ENCODE results near the gene PHKG1.
"Not testable (repeated sequence)": the region's sequence is repeated elsewhere in the genome, so short reads cannot be mapped to it uniquely, and the experiment has no call there.

PHKG1 gene

DNA sequence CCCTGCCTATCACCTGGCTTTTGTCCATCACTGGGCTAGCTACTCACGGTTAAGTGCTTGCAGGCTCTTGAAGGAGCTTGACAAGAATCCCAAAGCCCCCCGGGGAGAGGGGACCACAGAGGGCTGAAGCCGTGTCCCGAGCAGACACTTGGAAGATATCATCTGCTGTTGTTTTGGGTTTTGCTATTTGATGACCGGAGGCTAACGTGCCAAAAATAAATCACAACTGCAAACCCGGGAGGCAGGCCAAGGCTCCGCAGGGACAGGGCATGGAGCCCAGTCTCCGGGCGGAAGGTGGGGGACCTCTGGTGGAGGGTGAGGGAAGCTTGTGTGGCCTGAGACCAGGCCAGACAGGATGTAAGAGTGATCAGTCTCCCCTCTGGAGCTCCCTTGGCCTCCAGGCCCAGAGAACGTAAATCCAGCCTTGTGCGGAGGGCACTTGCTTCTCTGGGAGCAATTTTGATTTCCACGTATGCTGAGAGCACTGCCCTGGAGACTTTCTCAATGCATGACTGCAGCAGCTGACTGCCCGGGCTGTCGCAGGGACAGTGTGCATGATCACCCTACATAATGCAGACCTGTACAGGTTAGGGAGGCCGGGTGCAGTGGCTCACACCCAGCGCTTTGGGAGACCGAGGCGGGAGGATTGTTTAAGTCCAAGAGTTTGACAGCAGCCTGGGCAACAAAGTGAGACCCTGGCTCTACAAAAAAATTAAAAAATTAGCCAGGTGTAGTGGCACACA, at the start of gene PHKG1:
PHKG1 (minus strand) TSS at position 164 of the 743 bp plus-strand sequence. CDS start 4,011 bp downstream, outside the sequence.
- no peak for DNase-seq

DNA sequence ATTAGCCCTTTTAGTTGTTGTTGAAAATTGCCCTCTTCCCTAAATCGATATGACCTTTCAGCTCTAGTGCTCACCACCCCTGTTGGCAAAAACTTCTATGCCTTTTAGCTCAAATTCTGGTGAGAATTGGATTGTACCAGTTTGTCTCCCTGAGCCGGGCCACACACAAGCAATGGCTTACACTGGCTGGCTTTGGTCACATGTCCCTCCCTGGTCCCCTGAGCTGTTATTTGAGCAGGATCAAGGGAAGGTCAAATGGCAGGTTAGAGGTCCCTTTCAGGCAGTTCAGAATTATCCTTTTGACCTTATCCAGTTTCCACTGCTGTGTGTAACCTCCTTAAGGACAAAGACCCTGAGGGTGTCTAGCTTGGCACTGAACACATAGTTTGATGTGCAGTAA, 38.3 kb upstream of the PHKG1 start:
- not testable (repeated sequence) for DNase-seq

DNA sequence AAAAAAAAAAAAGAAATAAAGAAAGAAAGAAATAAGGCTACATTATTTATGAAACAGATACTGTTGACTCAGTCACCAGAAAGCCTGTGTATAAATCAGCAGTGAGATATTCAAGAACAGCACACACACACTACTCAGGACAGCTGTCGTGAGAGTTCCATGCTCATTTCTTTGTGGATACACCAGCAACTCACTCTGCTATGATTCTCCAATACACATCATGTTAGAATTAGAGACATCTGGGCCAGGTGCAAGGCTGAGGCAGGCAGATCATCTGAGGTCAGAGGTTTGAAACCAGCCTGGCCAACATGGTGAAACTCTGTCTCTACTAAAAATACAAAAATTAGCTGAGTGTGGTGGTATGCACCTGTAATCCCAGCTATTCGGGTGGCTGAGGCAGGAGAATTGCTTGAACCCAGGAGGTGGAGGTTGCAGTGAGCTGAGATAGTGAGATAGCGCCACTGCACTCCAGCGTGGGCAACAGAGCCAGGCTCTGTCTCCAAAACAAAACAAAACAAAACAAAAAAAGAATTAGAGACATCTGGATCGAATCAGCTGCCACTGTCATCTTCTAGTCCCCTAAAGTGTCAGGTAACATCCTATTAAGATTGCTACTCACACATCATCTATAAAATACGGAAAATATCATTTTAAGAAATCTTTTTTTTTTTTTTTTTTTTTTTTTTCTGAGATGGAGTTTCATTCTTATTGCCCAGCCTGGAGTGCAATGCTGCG, 34.7 kb upstream of the PHKG1 start:
- DNase-seq, result no peak

DNA sequence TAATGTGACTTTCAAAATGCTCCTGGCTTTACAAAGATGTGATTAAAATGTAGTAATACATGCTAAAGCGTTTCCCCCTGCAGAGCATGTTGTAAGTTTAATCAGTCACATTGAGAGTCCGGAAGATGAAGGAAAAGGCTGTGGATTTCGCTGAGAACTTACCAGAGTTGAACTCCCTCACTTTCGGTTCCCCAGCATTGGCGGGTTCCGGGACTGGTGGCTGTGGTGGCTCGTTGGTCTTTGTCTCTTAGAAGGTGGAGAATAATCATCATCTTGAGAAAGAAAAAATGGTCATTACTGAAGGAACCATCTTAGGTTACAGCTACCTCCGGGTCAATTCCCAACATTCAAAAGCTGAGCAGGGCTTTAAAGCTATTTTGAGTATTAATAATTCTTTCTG, 33.1 kb upstream of the PHKG1 start:
- DNase-seq, result no peak

- DNase-seq, result no peak
Observed at GRCh38 chr7:56124981-56125380, 32.2 kb upstream of the PHKG1 start.

DNA sequence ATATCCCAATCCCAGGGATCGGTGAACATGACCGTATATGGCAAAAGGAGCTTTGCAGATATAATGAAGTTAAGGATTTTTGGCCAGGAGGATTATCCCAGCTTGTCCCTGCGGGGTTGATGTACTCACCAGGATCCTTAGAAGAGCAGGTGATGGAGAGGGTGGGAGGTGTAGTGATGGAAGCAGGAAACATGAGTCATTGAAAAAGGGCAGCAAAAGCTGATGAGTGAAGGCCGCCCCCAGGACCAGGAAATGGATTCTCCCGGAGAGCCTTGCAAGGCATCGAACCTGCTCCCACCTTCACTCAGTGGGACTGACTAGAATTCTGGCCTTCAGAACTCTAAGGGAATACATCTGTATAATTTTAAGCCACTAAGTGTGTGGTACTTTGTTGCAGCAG, 28.7 kb upstream of the PHKG1 start:
- no peak for DNase-seq

GRCh38 chr7:56115852-56116538, 23.2 kb upstream of the PHKG1 start, which contains the start of gene NUPR2:
TSS of gene NUPR2 (minus strand) at chr7:56116417. CDS start at chr7:56116314, 103 bp downstream.
- DNase-seq, result no peak

GRCh38 chr7:56112244-56112643, 19.5 kb upstream of the PHKG1 start:
- not testable (repeated sequence) for DNase-seq

DNA sequence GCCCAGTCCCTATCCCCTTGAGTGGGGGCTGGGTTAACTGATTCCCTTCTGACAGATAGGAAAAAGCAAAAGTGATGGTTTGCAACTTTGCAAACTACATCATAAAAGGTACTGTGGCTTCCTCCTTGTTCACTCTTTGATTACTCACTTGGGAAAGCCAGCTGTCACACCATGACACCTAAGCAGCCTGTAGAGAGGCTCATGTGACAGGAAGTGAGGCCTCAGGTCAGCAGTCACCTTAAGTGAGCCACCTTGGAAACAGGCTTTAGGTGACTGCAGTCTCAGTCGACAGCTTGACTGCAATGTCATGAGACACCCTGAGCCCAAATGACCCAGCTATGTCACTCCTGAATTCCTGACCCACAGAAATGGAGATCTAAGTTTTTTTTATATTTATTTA, 17.9 kb upstream of the PHKG1 start:
- DNase-seq, result no peak

GRCh38 chr7:56107954-56108258, 15.2 kb upstream of the PHKG1 start:
- DNase-seq, result no peak

GRCh38 chr7:56106108-56107073, 13.6 kb upstream of the PHKG1 start, which contains the start of gene CHCHD2:
TSS of gene CHCHD2 (minus strand) at chr7:56106476. CDS start at chr7:56106413, 63 bp downstream.
- DNase-seq, result peak; percentile 91

- no peak for DNase-seq
Observed at GRCh38 chr7:56105508-56105907, 12.8 kb upstream of the PHKG1 start.

DNA sequence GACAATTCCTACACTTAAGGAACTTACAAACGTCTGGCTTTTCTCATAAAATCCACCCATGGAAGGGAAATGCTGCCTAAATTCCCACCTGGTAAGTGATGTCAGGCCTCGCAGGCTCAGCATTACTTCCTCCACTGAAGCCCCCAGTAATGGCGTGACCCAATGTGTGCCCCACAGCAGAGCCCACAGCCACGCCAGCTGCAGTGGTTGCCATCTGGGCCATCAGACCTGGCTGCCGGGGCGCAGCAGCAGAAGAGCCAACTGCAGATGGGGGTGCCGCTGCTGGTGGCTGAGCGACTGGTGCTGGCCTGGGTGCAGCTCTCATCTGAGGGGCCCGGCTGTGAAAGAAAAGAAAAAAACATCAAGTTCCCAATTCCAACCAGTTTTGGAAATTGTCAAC, 11.4 kb upstream of the PHKG1 start:
- not testable (repeated sequence) for DNase-seq

- DNase-seq, result no peak
Observed at GRCh38 chr7:56099653-56100052, 6.9 kb upstream of the PHKG1 start.

DNA sequence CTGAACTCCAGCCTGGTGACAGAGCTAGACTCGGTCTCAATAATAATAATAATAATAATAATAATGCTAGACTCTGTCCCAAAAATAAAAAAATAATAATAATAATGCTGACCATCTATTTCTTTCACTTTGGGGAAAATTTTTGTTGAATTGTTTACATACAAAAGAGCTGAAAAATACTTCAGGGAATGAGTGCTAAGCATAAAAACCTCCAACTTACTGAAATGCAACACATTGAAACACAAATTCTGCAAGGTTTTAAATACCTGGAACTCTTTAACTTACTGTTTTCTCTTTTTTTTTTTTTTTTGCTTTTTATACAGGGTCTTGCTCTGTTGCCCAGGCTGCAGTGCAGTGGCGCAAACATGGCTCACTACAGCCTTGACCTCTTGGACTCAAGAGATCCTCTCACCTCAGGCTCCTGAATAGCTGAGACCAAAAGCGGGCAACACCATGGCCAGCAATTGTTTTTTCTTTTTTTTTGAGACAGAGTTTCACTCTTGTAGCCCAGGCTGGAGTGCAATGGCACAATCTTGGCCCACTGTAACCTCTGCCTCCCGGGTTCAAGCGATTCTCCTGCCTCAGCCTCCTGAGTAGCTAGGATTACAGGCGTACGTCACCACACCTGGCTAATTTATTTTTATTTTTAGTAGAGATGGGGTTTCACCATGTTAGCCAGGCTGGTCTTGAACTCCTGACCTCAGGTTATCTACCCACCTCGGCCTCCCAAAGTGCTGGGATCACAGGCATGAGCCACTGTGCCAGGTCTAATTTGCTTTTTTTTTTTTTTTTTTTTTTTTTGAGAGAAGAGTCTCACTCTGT, 5.6 kb upstream of the PHKG1 start:
- not testable (repeated sequence) for DNase-seq

GRCh38 chr7:56097700-56098099, 4.9 kb upstream of the PHKG1 start:
- no peak for DNase-seq

- DNase-seq, result not testable (repeated sequence)
Observed at GRCh38 chr7:56092388-56092787, 364 bp downstream of the PHKG1 start.

- DNase-seq, result no peak
Observed at GRCh38 chr7:56091591-56091990, 1.2 kb downstream of the PHKG1 start.

DNA sequence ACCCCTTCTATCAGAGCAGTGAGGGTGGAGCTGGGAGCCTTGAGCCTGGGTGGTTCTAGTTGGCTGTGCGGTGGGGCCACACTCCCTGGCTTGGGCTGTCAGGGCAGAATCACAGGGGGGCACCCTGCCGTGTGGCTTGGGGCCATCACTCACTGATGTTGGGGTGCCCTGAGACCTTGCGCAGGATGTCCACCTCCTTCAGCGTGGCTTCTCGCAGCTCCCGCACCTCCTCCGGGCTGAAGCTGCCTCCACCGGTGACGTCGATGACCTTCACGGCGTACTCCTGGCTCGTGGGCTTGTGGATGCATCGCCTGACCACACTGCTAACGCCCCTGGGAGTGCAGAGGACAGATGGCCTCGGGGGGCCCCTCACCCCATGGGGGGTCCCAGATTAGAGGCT, 5.3 kb downstream of the PHKG1 start:
- DNase-seq, result no peak

- DNase-seq, result no peak
Observed at GRCh38 chr7:56086761-56087160, 6.0 kb downstream of the PHKG1 start.

DNA sequence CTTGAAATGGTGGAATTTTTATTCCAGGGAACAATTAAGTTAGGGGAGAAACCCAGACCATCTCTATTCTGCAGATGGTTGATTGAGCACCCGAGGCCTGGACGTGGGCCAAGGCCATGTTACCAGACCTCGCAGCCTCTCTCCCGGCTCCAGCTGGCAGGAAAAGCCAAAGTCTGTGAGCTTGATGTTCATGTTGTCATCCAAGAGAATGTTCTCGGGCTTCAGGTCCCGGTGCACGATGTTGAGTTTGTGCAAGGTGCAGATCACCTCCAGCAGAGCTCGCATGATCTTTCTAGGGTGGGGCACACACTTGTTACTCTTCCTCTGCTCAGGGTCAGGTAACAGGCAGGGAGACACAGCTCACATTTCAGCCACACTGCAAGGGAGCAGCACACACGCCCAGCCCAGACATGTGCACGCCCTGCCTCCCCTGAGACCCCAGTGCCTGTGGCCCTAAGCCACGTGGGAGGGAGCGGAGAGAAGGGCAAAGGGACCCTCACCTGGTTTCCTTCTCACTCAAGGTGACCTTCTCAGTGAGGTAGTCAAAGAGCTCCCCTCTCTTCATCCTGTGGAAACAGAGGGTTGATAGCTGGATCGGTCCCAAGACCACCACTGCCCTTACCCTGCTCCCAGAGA, 9.5 kb downstream of the PHKG1 start:
- DNase-seq, result no peak
